GM20000 (cell line): ENCODE results near the gene PDGFA.

Source experiments
- DNase-seq: peaks from one replicate; pipeline ENCODE4 v3.0.0; 2012; ENCODE audit warnings: low spot score
- TF ChIP-seq, protein P1 (sequence below): IDR thresholded peaks from 2 replicates; pipeline ENCODE4 v1.5.1; 2012; ENCODE audit warnings: mild to moderate bottlenecking, control low read depth; ENCODE audit errors: extremely low read depth, missing control alignments

Gene PDGFA

DNA sequence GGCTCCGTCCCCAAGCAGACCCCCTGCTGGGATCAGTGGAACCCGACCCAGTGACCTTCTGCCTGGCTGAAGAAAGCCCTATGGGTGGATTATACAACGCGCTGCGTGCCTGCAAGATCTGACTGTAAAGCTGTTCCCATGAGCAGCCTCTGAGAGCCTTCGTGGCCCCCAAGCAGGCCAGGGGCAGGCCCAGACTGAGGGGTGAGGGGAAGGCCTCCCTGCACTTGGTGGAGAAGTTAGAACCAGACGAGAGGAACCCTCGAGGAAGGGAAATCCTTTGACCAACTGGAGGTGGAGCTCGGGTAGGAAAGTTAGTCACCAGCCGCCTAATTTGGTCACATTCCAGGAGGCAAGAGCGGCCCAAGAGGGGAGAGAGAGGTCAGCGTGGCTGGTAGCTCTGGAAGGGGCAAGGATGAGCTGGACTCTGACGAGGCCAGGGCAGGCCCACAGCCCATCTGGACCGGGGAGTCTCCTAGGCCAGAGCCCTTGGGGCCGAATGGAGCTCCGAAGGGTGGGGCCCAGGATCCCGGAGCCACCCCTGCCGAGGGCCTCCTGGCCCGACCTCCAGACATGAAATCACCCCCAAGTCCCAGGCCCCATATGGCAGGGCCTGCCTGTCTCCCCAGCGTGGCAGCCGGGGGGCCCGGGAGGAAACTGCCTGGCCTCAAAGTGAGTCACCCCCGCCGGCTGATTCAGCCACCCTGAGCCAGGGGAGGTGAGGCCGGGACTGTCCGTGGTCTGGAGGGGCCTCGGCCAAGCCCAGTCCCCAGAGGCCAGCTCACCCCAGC lies 23.3 kb upstream of the PDGFA start:
- TF ChIP-seq, protein P1, sequence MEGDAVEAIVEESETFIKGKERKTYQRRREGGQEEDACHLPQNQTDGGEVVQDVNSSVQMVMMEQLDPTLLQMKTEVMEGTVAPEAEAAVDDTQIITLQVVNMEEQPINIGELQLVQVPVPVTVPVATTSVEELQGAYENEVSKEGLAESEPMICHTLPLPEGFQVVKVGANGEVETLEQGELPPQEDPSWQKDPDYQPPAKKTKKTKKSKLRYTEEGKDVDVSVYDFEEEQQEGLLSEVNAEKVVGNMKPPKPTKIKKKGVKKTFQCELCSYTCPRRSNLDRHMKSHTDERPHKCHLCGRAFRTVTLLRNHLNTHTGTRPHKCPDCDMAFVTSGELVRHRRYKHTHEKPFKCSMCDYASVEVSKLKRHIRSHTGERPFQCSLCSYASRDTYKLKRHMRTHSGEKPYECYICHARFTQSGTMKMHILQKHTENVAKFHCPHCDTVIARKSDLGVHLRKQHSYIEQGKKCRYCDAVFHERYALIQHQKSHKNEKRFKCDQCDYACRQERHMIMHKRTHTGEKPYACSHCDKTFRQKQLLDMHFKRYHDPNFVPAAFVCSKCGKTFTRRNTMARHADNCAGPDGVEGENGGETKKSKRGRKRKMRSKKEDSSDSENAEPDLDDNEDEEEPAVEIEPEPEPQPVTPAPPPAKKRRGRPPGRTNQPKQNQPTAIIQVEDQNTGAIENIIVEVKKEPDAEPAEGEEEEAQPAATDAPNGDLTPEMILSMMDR: no peak
- DNase-seq: no peak

DNA sequence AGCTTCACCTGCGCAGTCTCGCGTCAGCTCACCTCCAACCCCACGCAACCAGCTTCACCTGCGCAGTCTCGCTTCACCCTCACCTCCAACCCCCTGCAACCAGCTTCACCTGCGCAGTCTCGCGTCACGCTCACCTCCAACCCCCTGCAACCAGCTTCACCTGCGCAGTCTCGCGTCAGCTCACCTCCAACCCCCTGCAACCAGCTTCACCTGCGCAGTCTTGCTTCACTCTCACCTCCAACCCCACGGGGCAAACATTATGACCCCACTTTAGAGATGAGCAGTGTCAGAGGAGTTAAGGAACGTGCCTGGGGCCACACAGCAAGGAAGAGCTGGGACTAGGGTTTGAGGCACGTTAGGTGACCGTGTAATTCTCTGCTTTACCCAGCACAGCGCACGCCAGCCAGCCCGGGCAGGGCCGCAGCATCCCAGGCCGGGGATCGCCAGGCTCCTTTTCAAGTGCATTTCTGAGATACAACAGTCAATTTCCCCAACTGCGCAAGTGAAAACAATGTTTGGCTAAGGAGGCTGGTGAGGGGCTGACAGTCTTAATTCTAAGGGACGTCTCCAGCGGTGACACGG lies 22.6 kb upstream of the PDGFA start:
- no peak for DNase-seq
- TF ChIP-seq, protein P1: no peak

DNA sequence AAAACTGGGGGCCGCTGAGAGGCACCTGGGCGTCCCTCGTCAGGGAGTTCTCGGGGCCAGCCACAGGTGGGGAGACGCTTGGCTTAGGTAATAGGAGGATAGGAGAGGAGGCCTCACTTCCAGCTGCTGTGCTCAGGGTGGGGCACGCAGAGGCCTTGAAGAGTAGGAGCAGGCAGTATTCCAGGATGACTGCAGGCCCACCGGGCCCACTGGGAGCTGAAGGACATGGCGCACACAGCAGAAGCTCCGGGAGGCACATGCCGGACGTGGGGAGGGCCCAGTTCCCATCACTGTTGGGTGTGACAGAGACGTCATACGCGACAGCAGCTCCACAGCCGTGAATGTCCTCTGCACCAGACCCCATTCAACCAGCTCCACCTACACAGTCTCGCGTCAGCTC lies 22.0 kb upstream of the PDGFA start:
- TF ChIP-seq, protein P1: no peak
- no peak for DNase-seq

DNA sequence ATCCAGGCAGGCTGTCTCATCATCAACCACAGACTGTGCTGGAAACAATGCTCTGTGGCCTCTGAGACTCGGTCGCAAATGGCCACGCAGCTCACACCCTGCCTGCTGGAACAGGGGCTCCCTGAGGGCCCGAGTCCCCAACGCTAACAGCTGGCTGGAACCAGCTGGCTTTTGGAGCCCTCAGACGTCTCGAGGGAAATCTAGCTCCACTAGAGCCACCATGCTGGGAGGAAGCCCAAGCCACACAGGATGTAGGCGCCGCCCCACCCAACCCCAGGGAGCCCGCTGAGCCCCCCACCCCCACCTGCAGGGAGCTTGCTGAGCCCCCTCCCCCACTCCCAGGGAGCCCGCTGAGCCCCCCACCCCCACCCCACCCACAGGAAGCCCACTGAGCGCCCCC lies 21.4 kb upstream of the PDGFA start:
- DNase-seq: no peak
- TF ChIP-seq, protein P1: no peak

DNA sequence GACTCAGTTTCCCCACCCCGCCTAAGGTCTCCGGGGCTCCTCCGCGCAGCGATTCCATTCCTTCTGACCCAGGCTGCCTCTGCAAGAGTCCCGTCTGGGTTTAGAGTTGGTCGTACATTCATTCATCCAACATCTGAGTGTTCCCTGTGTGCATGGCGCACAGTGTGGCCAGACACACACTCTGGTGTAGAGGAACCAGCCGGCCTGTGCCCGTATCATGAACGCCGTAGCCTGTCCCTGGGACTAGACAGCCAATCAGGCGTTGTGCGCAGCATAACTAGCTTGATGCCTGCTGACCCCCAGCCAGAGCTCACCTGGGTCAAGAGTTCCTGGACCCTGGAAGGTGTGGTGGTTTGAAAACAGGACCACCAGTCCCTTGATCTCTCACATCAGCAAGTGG lies 20.9 kb upstream of the PDGFA start:
- DNase-seq: no peak
- TF ChIP-seq, protein P1: no peak

DNA sequence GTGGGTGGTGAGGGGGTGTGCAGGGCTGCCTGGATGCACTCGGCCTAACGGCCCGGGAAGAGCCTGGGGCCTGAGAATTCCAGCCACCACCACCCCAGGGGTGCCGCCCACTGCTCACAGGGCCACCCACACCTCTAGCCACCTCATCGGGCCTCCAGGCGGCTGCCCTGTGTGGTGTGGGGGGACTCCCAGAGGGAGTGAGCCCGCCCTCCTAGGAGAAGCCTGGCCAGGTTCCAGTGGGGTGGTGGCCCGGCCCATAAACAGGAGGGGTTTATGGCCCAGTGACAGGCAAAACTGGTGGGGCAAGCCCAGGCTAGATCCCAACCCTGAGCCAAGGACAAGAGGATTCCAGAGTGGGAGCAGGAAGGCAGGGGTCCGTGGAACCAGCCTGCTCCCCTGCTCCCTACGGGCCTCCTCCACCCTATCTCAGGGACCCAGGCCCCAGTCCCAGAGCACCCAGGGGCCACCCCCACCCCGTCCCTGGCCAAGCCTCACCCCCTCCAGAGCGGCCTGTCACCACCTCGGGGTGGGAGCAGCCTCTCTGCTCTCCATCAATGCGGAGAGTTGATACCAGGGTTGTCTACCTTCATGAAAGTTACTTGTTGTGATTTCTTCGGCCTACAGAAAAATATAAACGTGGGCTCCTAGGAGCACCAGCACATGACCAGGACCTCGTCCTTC lies 20.2 kb upstream of the PDGFA start:
- TF ChIP-seq, protein P1: no peak
- DNase-seq: no peak
